ENCODE data around the gene CARMIL1. TPM values are rescaled to one million over a fixed set of nuclear protein-coding genes. Genes with fewer than 3 reads are reported as not detected.

Gene CARMIL1
- total and polyA plus RNA-seq, 10 of the 15 experiments (the other 5 are each of a cell fraction or from before 2014, with no cell fraction given): 6.4 to 18.1 (median 10.3) TPM

- Histone ChIP-seq H3K27me3 (replicated peaks in 1 of 2; ENCODE audit: control insufficient read depth in 2 of 2, insufficient read depth in 2 of 2, low read length in 1 of 2) (no peaks in the 10 kb centered on the region), H3K9me3 (replicated peaks; ENCODE audit: control insufficient read depth, insufficient read depth, low read length) (no peaks in the 10 kb centered on the region), H3K4me2 (ENCODE audit: control insufficient read depth, insufficient read depth) (no peak overlapping the region), H3K27ac (ENCODE audit: control insufficient read depth, insufficient read depth) (no peak overlapping the region), H3K36me3 (ENCODE audit: control insufficient read depth in 2 of 2, insufficient read depth in 2 of 2, low read length in 1 of 2) (no peaks in the 10 kb centered on the region), H3K4me1 (ENCODE audit: control insufficient read depth, insufficient read depth, low read length) (no peaks in the 10 kb centered on the region), H4K20me1 (ENCODE audit: control insufficient read depth, insufficient read depth) (no peaks in the 10 kb centered on the region), H3K9ac (ENCODE audit: control insufficient read depth, insufficient read depth, low read length) (no peak overlapping the region), H3K4me3 (no peak overlapping the region), H3K79me2 (ENCODE audit: control insufficient read depth, insufficient read depth, low read length) (no peaks in the 10 kb centered on the region), H2AFZ (ENCODE audit: control insufficient read depth, low read depth, low read length) (no peak overlapping the region)
- ChIA-PET RAD21 (ENCODE audit: unreplicated experiment) (interaction anchor here (1.0 to 2.0 kb wide), 3 partner anchors 10 to 139 kb away, joined by 3 to 7 read pairs (median 3); no protein-coding TSS in a partner anchor), POLR2A (no interaction called here), CTCF (interaction anchor here (1.8 to 2.8 kb wide), 2 partner anchors 85 to 140 kb away, joined by 5 to 14 read pairs; no protein-coding TSS in a partner anchor), SMC1A (ENCODE audit: uncharacterized antibody, unreplicated experiment) (interaction anchor here (0.7 kb wide), 2 partner anchors 66 to 85 kb away, joined by 3 read pairs; no protein-coding TSS in a partner anchor)
- FAIRE-seq (no peak), ATAC-seq (no peak), DNase-seq (ENCODE audit: low read depth, low spot score) (no peak)
- in situ Hi-C loops (cut with MboI): no loop called here
- intact Hi-C loops (cut with micrococcal nuclease; ENCODE audit: unreplicated experiment): no loop called here
- BruUV-seq (replicated peaks): no TSS peak
- TF ChIP-seq ELK1 (IDR thresholded peaks at IDR 0.05; ENCODE audit: low read depth, low read length) (no peak), REST (IDR thresholded peaks at IDR 0.05; ENCODE audit: low read depth, low read length) (no peak), RAD21 (IDR thresholded peaks at IDR 0.05; ENCODE audit: insufficient read depth, low read depth, low read length) (no peak), KAT2A (conservative IDR thresholded peaks at IDR 0.05; ENCODE audit: control insufficient read depth, low read depth, low read length) (no peak), TCF7 (IDR thresholded peaks at IDR 0.05; ENCODE audit: borderline replicate concordance) (no peak), IRF5 (IDR thresholded peaks at IDR 0.05; ENCODE audit: borderline replicate concordance) (no peak), ZBTB4 (CRISPR knock-in tag; IDR thresholded peaks at IDR 0.05) (no peak), PAX8 (IDR thresholded peaks at IDR 0.05) (no peak), CHD4 (IDR thresholded peaks at IDR 0.05) (no peak), USF1 (IDR thresholded peaks at IDR 0.05; ENCODE audit: borderline replicate concordance, extremely low read length, insufficient read depth, low read depth, low read length) (no peak), RELB (IDR thresholded peaks at IDR 0.05; ENCODE audit: low read depth) (no peak)
Observed at GRCh38 chr6:25350573-25350972, 71.4 kb downstream of the CARMIL1 start.
